ENCODE results near the gene IGSF6.
"Not testable (repeated sequence)": the region's sequence is repeated elsewhere in the genome, so short reads cannot be mapped to it uniquely, and the experiment has no call there.

The IGSF6 gene

GRCh38 chr16:21653571-21653970 is 1.2 kb upstream of the IGSF6 start:
- no peak for DNase-seq (ENCODE audit: low spot score)

GRCh38 chr16:21651515-21651914 is 893 bp downstream of the IGSF6 start:
- no peak for DNase-seq (ENCODE audit: low spot score)

GRCh38 chr16:21650521-21650920 is 1.9 kb downstream of the IGSF6 start:
- DNase-seq (ENCODE audit: low spot score), result no peak

- DNase-seq (ENCODE audit: low spot score), result not testable (repeated sequence)
These were observed 2.5 kb downstream of the IGSF6 start for GRCh38 chr16:21649826-21650406.

GRCh38 chr16:21647562-21648164 is 4.7 kb downstream of the IGSF6 start:
- no peak for DNase-seq (ENCODE audit: low spot score)

- DNase-seq (ENCODE audit: low spot score), result no peak
These were observed 5.5 kb downstream of the IGSF6 start for GRCh38 chr16:21646721-21647561.

- no peak for DNase-seq (ENCODE audit: low spot score)
These were observed 6.3 kb downstream of the IGSF6 start for GRCh38 chr16:21646091-21646490.

GRCh38 chr16:21645261-21645721 is 7.1 kb downstream of the IGSF6 start:
- DNase-seq (ENCODE audit: low spot score), result no peak

- no peak for DNase-seq (ENCODE audit: low spot score)
These were observed 7.7 kb downstream of the IGSF6 start for GRCh38 chr16:21644674-21645073.

GRCh38 chr16:21643785-21644184 is 8.6 kb downstream of the IGSF6 start:
- DNase-seq (ENCODE audit: low spot score), result no peak

- no peak for DNase-seq (ENCODE audit: low spot score)
These were observed 9.5 kb downstream of the IGSF6 start for GRCh38 chr16:21642861-21643260.

GRCh38 chr16:21641916-21642315 is 10.5 kb downstream of the IGSF6 start:
- no peak for DNase-seq (ENCODE audit: low spot score)

GRCh38 chr16:21639493-21639892 is 12.9 kb downstream of the IGSF6 start:
- no peak for DNase-seq (ENCODE audit: low spot score)

- DNase-seq (ENCODE audit: low spot score), result no peak
These were observed 13.8 kb downstream of the IGSF6 start for GRCh38 chr16:21638573-21638975.

GRCh38 chr16:21637032-21637968 is 15.1 kb downstream of the IGSF6 start:
- DNase-seq (ENCODE audit: low spot score), result no peak

- not testable (repeated sequence) for DNase-seq (ENCODE audit: low spot score)
These were observed 16.7 kb downstream of the IGSF6 start for GRCh38 chr16:21635694-21636093.

- DNase-seq (ENCODE audit: low spot score), result no peak
These were observed 18.2 kb downstream of the IGSF6 start for GRCh38 chr16:21634216-21634615.

GRCh38 chr16:21631951-21632575 is 20.3 kb downstream of the IGSF6 start:
- DNase-seq (ENCODE audit: low spot score), result not testable (repeated sequence)

- DNase-seq (ENCODE audit: low spot score), result not testable (repeated sequence)
These were observed 21.0 kb downstream of the IGSF6 start for GRCh38 chr16:21631376-21631775.

GRCh38 chr16:21630866-21631265 is 21.5 kb downstream of the IGSF6 start:
- DNase-seq (ENCODE audit: low spot score), result not testable (repeated sequence)
